Neural cell (in vitro differentiated cells): Measurements from ENCODE around the gene TCP11X1. TPM values are rescaled to one million over a fixed set of nuclear protein-coding genes. Genes with fewer than 3 reads are reported as not detected.

ENCODE experiments used
- polyA plus RNA-seq: library from polyadenylated mRNA; depleted of rRNA; stranded (reverse); fragments of >200 nt; gene quantifications from 2 replicates; pipeline ENCODE4 v1.2.3, GENCODE V29; 2014

The TCP11X1 gene
- polyA plus RNA-seq, 1 donor from 2014 or later, result not detected

Other genes with a start within 250 kb of the TCP11X1 start
- not detected in 2 replicates for gene TCEAL2, start 89.6 kb upstream of the TCP11X1 start, polyA plus RNA-seq
- gene TCEAL6, start 72.8 kb upstream of the TCP11X1 start, polyA plus RNA-seq, result not detected in 2 replicates
- 9.2 and 17.8 TPM in 2 replicates for gene BEX5, start 59.3 kb upstream of the TCP11X1 start, polyA plus RNA-seq
- not detected in 2 replicates for gene NXF2, start 31.9 kb downstream of the TCP11X1 start, polyA plus RNA-seq
- gene NXF2B, start 224.7 kb downstream of the TCP11X1 start, polyA plus RNA-seq, result not detected in 2 replicates